Measurements from ENCODE around the gene TMEM108.

Gene TMEM108

DNA sequence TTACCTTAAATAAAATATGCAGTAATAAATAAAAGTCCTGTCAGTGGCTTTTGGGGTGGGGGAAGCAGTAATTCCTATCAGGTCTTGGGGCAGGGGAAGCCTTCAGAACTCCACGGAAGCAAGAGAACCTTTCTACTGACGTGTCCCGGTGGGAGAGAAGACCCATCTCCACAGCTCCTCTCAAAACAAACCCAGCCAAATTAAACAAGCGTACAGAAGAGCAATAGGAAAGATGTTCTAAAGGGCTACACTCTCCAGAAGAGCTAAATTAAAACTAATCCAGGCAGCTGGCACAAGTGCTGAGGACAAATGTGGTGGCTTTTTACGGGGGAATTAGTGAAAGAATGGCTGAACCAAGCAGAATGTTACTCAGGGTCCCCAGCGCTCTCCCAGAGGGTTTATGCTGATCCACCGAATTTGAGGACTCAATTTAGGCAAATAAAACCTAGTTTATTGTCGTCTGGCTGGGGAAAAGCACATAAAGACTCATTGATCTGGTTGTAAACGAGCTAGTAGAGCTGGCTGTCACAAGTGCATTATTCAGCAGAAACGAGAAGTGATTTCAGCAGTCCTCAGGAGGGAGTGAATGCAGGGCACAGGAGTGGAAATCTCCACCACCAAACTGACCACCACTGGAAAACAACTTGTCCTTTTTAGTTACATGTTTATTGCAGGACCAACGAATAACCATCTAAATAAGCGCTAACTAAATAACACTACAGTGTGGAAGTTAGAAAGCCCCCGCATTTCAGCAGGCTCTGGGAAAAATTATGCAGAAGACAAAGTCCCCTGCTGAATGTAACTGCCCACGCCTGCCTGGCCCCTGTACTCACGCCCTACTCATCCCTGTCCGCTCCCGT is 375.2 kb downstream of the TMEM108 start:
- no peak for DNase-seq (ENCODE audit: low read depth in 1 of 2, low spot score in 1 of 2)

GRCh38 chr3:133414021-133414392 is 375.8 kb downstream of the TMEM108 start:
- DNase-seq (ENCODE audit: low read depth in 1 of 2, low spot score in 1 of 2), result no peak

GRCh38 chr3:133418361-133418760 is 380.2 kb downstream of the TMEM108 start:
- no peak for DNase-seq (ENCODE audit: low read depth in 1 of 2, low spot score in 1 of 2)

DNA sequence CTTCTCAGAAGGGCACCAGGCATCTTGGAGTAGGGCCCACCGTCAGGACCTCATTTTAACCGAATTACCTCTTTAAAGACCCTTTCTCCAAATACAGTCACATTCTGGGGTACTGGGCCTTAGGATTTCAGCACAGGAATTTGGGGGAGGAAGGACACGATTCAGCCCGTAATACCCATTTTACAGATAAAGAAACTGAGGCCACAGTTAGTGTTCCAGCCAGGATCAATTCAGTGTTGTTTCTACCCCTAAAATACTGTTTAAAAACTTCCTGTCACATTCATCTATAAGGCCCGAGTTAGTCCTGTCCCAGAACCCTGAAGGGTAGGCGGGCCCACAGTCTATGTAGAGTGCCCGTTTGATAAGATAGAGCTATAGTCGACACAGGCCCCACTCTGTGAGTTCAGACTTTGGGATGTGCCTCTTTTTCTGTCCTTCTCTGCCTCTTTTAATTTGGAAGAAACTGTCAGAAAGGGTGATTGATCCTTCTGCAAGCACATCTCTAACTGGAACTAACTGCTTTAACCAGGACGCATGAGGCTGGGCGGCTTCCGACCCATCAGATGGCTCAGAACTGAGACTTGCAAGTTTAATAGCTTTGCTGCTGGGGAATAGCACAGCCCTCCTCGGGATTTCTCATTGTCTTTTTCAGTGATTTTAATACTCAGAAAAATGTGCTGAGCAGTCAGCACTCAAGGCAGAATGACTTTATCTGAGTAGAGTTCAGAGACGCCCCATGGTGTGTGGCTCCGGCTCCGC is 381.1 kb downstream of the TMEM108 start:
- DNase-seq (ENCODE audit: low read depth in 1 of 2, low spot score in 1 of 2), result no peak

DNA sequence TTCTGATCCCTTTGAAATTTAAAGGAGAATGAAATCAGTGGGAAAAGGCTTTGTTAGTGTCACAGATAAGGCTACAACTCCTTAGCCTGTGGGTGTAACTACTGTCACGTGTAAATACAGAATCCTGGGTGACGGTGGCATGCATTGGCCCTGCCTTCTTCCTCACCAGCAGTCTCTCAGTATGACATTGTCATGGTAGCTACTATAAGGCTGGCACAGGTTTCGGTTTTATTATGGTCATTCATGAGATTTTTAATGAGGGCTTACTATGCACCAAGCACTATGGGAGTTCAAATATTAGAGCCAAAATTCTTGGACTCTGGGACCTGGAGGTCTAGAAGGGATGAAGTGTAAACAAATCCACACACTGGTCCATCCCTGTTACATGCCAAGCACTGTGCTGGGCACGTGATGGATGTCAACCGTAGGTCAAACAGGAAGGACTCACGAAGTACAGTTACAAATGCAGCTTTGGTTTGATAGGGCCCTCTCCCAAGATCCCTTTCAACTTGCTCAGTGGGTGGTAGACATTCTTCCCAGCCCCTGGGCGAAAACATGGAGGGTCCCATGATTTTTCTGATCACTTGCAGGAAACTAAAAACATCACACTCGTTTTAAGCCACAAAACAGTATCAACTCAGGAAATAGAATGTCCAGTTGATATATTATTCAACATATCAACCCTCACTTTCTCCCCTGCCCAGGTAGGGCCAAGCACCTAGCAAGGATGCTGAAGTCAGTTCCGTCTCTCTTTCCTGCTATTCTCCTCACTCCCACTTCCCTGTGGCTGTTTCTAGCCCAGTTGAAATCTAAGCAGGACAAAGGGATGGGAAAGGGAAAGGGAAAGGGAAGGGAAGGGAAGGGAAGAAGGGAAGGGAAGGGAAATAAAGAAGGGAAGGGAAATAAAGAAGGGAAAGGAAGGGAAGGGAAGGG is 387.0 kb downstream of the TMEM108 start:
- no peak for DNase-seq (ENCODE audit: low read depth in 1 of 2, low spot score in 1 of 2)

DNA sequence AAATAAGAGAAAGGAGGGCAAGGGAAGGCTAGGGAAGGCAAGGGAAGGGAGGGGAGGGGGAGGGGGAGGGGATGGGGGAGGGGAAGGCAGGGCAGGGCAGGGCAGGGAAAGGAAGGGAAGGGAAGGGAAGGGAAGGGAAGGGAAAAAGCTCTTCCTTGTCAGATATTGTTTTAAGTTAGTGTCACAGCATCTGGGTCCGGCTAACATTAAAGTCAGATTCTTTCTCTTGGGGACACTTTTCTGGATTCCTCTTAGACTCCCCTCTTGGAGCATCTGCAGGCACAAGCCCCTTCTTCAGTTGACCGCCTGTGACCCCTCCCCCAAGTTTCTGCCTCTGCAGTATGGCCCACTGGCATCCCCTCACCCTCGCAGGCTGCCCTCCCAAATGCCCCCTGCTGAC is 387.7 kb downstream of the TMEM108 start:
- no peak for DNase-seq (ENCODE audit: low read depth in 1 of 2, low spot score in 1 of 2)

- DNase-seq (ENCODE audit: low read depth in 1 of 2, low spot score in 1 of 2), result no peak
Measured at GRCh38 chr3:133426721-133427120, 388.5 kb downstream of the TMEM108 start.

GRCh38 chr3:133428552-133428951 is 390.4 kb downstream of the TMEM108 start:
- DNase-seq (ENCODE audit: low read depth in 1 of 2, low spot score in 1 of 2), result no peak

DNA sequence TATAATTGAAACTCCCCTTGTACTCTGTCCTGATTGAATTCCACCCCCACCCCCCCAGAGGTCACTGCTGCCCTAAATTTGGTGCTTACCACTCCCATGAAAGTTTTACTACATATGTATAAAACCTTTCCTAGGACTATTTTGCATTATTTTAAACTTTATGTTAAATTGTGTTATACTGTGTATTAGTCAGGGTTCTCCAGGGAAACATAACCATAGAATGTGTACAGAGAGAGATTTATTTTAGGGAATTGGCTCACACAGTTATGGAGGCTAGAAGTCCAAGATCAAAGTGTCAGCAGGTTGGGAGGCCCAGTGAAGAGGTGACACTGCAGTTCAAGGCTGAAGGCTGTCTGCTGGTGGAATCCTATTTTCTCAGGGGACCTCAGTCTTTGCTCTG is 390.9 kb downstream of the TMEM108 start:
- DNase-seq (ENCODE audit: low read depth in 1 of 2, low spot score in 1 of 2), result no peak

- no peak for DNase-seq (ENCODE audit: low read depth in 1 of 2, low spot score in 1 of 2)
Measured at GRCh38 chr3:133439563-133439962, 401.4 kb downstream of the TMEM108 start.

DNA sequence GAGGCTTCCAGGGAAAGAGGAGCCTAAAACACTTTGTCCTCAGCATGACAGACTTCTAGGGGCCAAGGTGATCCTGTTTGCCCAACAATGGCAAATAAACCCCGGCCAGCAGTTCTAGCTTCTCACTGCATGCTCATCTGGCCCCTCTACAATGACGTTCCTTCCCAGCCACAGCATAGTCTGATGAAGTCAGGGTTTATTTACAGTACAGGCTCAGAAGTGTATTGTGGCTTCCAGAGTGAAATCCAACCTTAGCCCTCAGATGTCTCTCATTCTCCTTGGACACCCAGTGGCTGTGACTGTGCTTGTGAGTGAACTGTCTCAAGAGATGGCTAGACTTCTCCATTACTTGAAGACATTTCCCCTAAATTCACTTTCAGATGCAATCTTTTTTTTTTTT is 402.5 kb downstream of the TMEM108 start:
- no peak for DNase-seq (ENCODE audit: low read depth in 1 of 2, low spot score in 1 of 2)

DNA sequence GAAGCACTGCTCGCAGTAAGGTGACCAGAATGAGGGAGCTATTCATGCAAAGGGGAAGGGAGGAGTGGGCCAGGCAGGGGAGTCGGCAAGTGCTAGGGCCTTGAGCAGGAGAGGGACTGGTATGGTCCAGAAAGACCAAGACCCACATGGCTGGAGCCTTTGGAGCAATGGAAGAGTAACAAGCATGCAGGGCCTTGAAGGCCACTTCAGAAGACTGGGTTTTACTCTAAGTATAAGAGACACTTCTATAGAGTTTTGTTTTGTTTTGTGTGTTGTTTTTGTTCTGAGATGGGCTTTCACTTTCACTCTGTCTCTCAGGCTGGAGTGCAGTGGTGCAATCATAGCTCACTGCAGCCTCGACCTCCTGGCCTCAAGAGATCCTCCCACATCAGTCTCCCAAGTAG is 403.7 kb downstream of the TMEM108 start:
- DNase-seq (ENCODE audit: low read depth in 1 of 2, low spot score in 1 of 2), result no peak

- DNase-seq (ENCODE audit: low read depth in 1 of 2, low spot score in 1 of 2), result no peak
Measured at GRCh38 chr3:133442518-133442917, 404.3 kb downstream of the TMEM108 start.

DNA sequence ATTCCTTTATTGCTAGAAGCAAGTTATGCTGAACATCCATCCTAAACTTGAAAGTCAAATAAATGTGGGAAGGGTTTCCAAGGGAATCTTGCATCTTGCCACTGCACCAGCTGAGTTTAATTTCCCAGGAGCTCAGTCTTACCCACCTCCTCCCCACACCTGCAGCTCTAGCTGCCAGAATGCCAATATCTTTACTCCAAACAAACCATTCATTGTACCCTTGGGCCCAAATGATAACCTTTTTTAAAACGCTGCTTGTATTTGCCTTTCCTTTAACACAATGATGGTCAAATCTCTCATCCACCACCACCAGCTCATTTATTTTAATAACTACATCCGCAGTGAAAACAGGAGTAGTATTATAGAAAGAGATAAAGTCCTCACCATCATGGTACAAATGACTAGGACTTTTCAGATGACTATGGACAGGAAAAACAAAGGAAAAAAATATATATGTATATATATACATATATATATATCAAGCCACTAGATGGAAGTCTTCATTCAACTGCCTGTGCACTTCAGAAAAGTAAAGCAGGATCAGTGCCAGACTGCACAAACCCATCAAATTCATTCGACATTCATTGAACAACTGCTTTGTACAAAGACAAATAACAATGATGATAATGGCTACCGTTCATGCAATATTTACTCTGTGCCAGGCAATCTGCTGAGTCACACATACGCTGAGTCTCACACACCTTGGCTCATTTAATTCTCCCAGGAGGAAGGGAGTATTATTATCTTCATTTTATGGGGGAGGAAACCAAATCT is 405.6 kb downstream of the TMEM108 start:
- no peak for DNase-seq (ENCODE audit: low read depth in 1 of 2, low spot score in 1 of 2)

DNA sequence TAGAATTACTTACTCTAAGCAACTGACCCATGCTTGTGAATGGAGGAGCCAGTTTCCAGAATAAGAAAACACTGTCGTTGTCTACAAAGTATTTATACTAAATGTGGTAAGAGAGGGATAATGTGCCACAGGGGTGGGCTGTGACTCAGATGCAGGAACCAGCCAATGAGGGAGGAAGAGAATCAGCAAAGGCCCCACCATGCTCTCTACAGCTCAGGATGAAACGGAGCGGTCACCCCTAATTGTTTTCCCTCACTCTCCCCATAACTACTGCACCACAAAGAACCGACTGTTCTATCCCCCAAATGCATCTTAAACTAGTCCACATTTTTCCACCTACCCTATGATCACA is 406.2 kb downstream of the TMEM108 start:
- DNase-seq (ENCODE audit: low read depth in 1 of 2, low spot score in 1 of 2), result no peak

DNA sequence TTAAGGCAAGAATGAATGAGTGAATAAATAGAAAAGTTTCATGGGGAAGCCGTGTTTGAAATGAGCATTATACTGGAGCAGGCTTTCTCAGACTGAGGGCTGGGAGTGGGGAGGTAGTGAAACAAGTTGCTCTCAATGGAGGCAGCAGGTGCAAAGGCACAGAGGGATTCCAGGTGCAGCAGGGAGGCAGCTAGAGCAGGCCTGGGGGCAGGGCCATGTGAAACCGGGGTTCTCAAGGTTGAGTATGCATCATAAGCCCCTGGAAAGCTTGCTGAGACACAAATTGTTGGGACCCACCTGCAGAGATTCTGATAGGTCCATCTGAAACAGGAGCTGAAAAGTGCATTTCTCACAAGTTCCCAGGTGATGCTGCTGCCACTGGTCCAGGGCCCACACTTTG is 406.9 kb downstream of the TMEM108 start:
- no peak for DNase-seq (ENCODE audit: low read depth in 1 of 2, low spot score in 1 of 2)
